ENCODE results near the gene OR2B2.
A peak's percentile ranks its signal among the peaks of the same experiment; 100 is the strongest.

The OR2B2 gene

GRCh38 chr6:27866357-27867050 is 45.7 kb downstream of the OR2B2 start:
- DNase-seq, result no peak

- no peak for DNase-seq
These were observed 46.3 kb downstream of the OR2B2 start for GRCh38 chr6:27865850-27866356.

- peak; percentile 35 to 71 for DNase-seq
These were observed 47.0 kb downstream of the OR2B2 start for GRCh38 chr6:27864906-27865849.

- no peak for DNase-seq
These were observed 48.0 kb downstream of the OR2B2 start for GRCh38 chr6:27863962-27864905.

- no peak for DNase-seq
These were observed 49.7 kb downstream of the OR2B2 start for GRCh38 chr6:27862396-27863066.

- DNase-seq, result no peak
These were observed 50.3 kb downstream of the OR2B2 start for GRCh38 chr6:27861861-27862260.

DNA sequence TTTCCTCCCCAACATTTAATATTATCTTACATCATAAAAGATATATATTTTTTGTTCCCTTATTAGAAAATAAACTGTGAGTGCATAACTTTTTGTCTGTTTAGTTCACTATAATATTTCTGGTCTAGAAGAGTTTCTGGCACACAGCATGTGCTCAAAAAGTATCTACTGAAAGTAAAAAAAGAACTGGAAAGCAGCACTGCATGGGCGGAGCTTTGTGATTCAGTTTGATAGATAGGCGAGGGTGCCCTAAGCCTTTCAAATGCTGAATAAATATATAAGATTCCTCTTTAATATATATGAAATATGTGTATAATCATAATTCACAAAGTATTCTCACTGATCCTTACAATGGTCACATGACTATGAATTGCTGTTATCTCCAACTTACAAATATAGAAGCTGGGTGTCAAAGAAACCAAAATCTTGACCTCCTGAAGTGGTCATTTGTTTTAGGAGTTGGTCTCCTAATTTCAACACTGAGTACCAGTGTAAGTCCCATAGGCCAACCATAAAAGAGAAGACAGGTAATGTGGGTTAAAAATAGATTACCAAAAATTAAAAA is 50.8 kb downstream of the OR2B2 start:
- no peak for DNase-seq

All from hippocampal formation (tissue), 2 donors.